Mucosa of stomach (tissue), 1 donor: ENCODE data around the gene PMM2.

Experiments used
- H3K27me3 ChIP-seq: one replicate; pipeline ENCODE4 v1.7.0; 2013; ENCODE audit warnings: mild to moderate bottlenecking, low read length; ENCODE audit not compliant: control insufficient read depth, insufficient read depth
- H3K36me3 ChIP-seq: one replicate; pipeline ENCODE4 v1.7.0; 2013; ENCODE audit warnings: low read length; ENCODE audit not compliant: control insufficient read depth, insufficient read depth
- H3K4me1 ChIP-seq: one replicate; pipeline ENCODE4 v1.7.0; 2013; ENCODE audit warnings: mild to moderate bottlenecking, low read length; ENCODE audit not compliant: control insufficient read depth, insufficient read depth
- H3K4me3 ChIP-seq: one replicate; pipeline ENCODE4 v1.7.0; 2013; ENCODE audit warnings: low read length
- H3K9ac ChIP-seq: one replicate; pipeline ENCODE4 v1.7.0; 2013; ENCODE audit warnings: mild to moderate bottlenecking, low read length, moderate library complexity
- H3K9me3 ChIP-seq: one replicate; pipeline ENCODE4 v1.7.0; 2013; ENCODE audit warnings: mild to moderate bottlenecking, low read length, moderate library complexity; ENCODE audit not compliant: control insufficient read depth
- donor health status: Pancreatic carcinoma.

The PMM2 gene

DNA sequence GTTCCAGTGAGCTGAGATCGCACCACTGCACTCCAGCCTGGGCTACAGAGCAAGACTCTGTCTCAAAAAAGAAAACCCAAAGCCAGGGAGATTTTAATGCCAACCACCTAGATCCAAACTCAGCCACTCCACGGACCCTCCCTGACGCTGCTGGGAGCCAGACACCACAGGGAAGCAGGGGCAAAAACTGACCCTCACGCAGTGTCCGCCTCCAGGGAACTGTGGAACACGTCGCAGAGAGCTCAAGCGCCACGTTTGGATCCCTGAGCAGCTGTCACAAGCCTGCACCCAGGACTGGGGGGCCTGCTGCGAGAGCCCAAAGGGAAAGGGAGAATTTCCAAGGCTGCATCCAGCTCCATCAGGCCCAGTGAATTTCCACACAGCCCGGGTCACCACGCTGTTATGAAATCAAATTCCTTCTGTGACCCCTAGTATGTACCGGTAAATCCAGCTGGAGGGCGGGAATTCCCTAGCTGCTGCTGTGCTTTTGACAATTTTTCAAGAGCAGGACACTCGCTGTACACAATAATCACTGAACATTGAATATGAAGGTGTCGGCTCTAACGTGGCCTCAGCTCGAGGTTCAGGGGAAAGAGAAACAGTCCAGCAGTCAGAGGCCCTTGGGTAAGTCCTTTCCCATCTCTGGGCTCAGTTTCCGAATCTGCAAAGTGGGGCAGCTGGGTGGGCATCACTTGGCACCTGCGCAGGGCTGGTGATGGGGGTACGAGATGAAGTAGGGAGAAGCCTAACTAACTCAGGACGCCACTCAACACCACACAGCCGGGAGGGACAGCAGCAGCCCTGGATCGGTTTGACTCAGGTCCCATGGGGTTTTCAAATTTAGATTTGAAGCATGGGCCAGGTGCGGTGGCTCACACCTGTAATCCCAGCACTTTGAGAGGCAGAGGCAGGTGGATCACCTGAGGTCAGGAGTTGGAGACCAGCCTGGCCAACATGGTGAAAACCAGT, 62.6 kb downstream of the PMM2 start:
- Histone ChIP-seq H3K9me3 (no peaks in the 10 kb centered on the region), H3K36me3 (peaks cover 7% of the 10 kb centered on the region), H3K4me3 (no peak overlapping the region), H3K27me3 (no peaks in the 10 kb centered on the region), H3K4me1 (peaks cover 36% of the 10 kb centered on the region), H3K9ac (no peak overlapping the region)

- H3K4me1 ChIP-seq: peaks cover 44% of the 10 kb centered on the region
- no peak overlapping the region for H3K9ac ChIP-seq
- no peak overlapping the region for H3K4me3 ChIP-seq
These were observed 64.1 kb downstream of the PMM2 start for GRCh38 chr16:8861563-8862308.

GRCh38 chr16:8862309-8863130, 64.9 kb downstream of the PMM2 start:
- no peaks in the 10 kb centered on the region for H3K36me3 ChIP-seq
- peaks cover 52% of the 10 kb centered on the region for H3K4me1 ChIP-seq
- no peaks in the 10 kb centered on the region for H3K9me3 ChIP-seq
- H3K9ac ChIP-seq: no peak overlapping the region
- H3K27me3 ChIP-seq: no peaks in the 10 kb centered on the region
- no peak overlapping the region for H3K4me3 ChIP-seq

More at GRCh38 chr16:8861563-8862308, 64.1 kb downstream of the PMM2 start:
- no peaks in the 10 kb centered on the region for H3K27me3 ChIP-seq
- H3K36me3 ChIP-seq: peaks cover 1% of the 10 kb centered on the region
- H3K9me3 ChIP-seq: no peaks in the 10 kb centered on the region

DNA sequence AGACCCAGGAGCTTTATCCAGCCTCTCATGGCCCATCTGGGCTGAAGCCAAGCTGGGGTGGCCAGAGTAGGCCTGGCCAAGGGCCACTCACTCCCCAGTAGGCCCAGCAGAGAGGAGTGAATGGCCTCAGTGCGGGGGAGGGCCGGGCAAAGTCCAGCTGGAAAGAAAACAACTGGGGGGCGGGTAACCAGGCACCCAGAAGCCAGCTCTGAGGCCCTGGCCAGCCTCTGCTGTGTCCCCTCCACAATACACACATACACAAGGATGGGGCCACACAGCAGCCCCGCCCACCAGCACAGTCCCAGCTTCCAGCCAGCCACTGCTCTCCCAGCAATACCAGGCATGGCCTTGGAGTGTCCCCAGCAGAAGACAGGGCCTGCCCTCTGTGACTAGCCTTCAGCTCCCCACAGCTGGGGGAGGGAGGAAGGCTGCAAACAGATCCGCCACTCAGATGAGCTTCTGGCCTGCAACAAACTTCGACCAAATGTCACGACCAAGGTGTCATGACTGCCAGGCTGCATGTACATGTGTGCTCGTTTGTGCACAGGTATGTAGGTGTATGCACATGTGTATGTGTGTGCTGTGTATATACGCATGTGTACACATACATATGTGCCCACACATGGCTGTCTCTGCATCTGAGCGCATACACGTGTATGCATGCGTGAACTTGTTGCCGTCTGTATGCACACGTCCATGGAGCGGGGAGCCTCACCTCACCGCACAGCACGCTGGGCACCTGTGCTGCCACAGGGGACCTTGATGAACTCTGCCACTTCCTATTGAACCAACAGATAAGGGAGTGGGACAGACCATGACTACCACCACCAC, 66.2 kb downstream of the PMM2 start:
- no peaks in the 10 kb centered on the region for H3K27me3 ChIP-seq
- H3K4me3 ChIP-seq: no peak overlapping the region
- H3K4me1 ChIP-seq: peaks cover 56% of the 10 kb centered on the region
- H3K9ac ChIP-seq: no peak overlapping the region
- H3K36me3 ChIP-seq: no peaks in the 10 kb centered on the region
- H3K9me3 ChIP-seq: no peaks in the 10 kb centered on the region

DNA sequence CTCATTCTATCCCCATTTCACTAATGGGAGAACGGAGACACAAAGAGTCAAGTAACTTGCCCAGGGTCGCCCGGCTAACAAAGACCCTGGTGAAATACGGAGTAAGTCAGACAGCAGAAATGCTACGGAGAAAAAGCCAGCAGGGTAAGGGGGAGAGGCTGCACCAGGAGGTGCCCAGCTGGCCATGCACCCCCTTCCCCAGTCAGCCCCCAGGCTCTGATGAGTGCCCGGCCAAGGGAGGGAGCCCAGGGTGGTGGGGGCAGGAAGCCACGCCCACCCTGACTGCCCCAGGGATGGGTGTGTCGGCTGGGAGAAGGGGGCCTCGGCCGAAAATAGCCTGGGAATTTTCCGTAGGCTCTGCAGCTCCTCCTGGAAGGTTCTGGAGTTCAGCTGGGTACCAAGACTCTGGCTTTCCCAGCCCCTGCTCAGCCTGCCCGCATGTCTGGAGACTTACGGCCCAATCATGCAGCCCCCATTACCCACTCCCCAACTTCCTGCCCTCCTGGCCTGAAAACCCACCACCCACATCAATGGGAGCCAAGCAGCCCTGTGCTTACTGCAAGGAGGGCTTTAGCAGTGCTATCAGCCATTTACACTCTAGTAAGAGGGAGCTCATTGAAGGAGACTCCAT, 67.0 kb downstream of the PMM2 start:
- H3K4me1 ChIP-seq: peaks cover 58% of the 10 kb centered on the region
- no peaks in the 10 kb centered on the region for H3K36me3 ChIP-seq
- no peak overlapping the region for H3K4me3 ChIP-seq
- H3K27me3 ChIP-seq: no peaks in the 10 kb centered on the region
- no peaks in the 10 kb centered on the region for H3K9me3 ChIP-seq
- no peak overlapping the region for H3K9ac ChIP-seq

DNA sequence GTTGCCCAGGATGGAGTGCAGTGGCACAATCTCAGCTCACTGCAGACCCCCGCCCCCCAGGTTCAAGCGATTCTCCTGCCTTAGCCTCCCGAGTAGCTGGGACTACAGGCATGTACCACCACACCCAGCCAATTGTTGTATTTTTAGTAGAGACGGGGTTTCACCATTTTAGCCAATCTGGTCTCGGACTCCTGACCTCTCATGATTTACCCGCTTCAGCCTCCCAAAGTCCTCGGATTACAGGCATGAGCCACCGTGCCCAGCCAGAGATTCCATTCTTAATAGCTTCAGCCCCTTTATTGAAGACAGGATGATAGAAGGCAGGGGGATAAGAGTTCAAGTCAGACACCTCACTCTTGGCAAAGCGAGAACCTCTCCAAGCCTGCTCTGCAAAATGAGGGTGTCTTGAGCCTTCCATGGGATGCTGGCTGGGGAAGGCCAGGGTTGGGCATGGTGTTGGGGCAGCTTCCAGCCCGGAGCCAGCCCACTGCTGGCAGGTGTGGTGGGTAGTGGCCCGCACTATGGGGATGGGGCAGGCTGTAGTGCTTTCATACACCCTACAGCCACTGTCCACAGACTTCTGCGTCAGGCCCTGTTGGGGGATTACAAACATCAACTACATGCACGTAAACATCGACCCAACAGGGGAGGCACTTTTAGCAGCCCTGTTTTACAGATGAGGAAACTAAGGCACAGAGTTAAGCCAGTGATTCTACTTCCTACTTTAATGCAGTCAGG, 67.7 kb downstream of the PMM2 start:
- no peaks in the 10 kb centered on the region for H3K27me3 ChIP-seq
- H3K4me3 ChIP-seq: no peak overlapping the region
- no peak overlapping the region for H3K9ac ChIP-seq
- H3K9me3 ChIP-seq: no peaks in the 10 kb centered on the region
- H3K36me3 ChIP-seq: no peaks in the 10 kb centered on the region
- peaks cover 57% of the 10 kb centered on the region for H3K4me1 ChIP-seq

GRCh38 chr16:8866118-8866883, 68.7 kb downstream of the PMM2 start:
- Histone ChIP-seq H3K4me1 (peaks cover 63% of the 10 kb centered on the region), H3K36me3 (no peaks in the 10 kb centered on the region), H3K27me3 (no peaks in the 10 kb centered on the region), H3K4me3 (no peak overlapping the region), H3K9me3 (no peaks in the 10 kb centered on the region), H3K9ac (peak overlapping the region; percentile 72)

GRCh38 chr16:8866884-8867215, 69.2 kb downstream of the PMM2 start:
- peak overlapping the region; percentile 72 for H3K9ac ChIP-seq
- H3K4me1 ChIP-seq: peaks cover 60% of the 10 kb centered on the region
- H3K9me3 ChIP-seq: no peaks in the 10 kb centered on the region

GRCh38 chr16:8867216-8867931, 69.7 kb downstream of the PMM2 start:
- peaks cover 60% of the 10 kb centered on the region for H3K4me1 ChIP-seq
- no peaks in the 10 kb centered on the region for H3K9me3 ChIP-seq
- H3K9ac ChIP-seq: peak overlapping the region; percentile 72

More at GRCh38 chr16:8866884-8867215, 69.2 kb downstream of the PMM2 start:
- peak overlapping the region; percentile 67 for H3K4me3 ChIP-seq
- no peaks in the 10 kb centered on the region for H3K27me3 ChIP-seq
- H3K36me3 ChIP-seq: no peaks in the 10 kb centered on the region

More at GRCh38 chr16:8867216-8867931, 69.7 kb downstream of the PMM2 start:
- H3K36me3 ChIP-seq: no peaks in the 10 kb centered on the region
- H3K4me3 ChIP-seq: peak overlapping the region; percentile 67
- no peaks in the 10 kb centered on the region for H3K27me3 ChIP-seq
